DOHH2 (cell line): Measurements from ENCODE around the gene SLC34A1.

ENCODE experiments used
- H3F3A ChIP-seq: fragments of 200-600 bp; sonication (generic), shearing (Covaris generic); 2 replicates; pipeline ENCODE4 v1.6.0; 2016; ENCODE audit warnings: antibody characterized with exemption, mild to moderate bottlenecking; ENCODE audit not compliant: control insufficient read depth, insufficient read depth
- H3K27ac ChIP-seq: fragments of 200-600 bp; sonication (generic); 2 replicates; pipeline ENCODE4 v1.5.1; 2014; ENCODE audit warnings: low read depth, mild to moderate bottlenecking, low read length, moderate library complexity
- H3K27me3 ChIP-seq: fragments of 200-600 bp; sonication (generic); 2 replicates; pipeline ENCODE4 v1.6.1; 2014; ENCODE audit warnings: mild to moderate bottlenecking, low read length, mixed read lengths; ENCODE audit not compliant: control insufficient read depth
- H3K36me3 ChIP-seq: fragments of 200-600 bp; sonication (generic); 2 replicates; pipeline ENCODE4 v1.6.1; 2014; ENCODE audit warnings: mild to moderate bottlenecking, low read length, moderate library complexity, mixed read lengths; ENCODE audit not compliant: control insufficient read depth
- H3K4me1 ChIP-seq: fragments of 200-600 bp; sonication (generic); 2 replicates; pipeline ENCODE4 v1.6.1; 2014; ENCODE audit warnings: mild to moderate bottlenecking, low read length, mixed read lengths; ENCODE audit not compliant: control insufficient read depth
- H3K4me2 ChIP-seq: fragments of 200-600 bp; sonication (generic); 2 replicates; pipeline ENCODE4 v1.6.0; 2014; ENCODE audit warnings: mild to moderate bottlenecking, low read length, moderate library complexity
- H3K4me3 ChIP-seq: fragments of 200-600 bp; sonication (generic); 2 replicates; pipeline ENCODE4 v1.5.1; 2014; ENCODE audit warnings: mild to moderate bottlenecking, low read length, mixed read lengths
- H3K79me2 ChIP-seq: fragments of 200-600 bp; sonication (generic); 2 replicates; pipeline ENCODE4 v1.6.1; 2014; ENCODE audit warnings: mild to moderate bottlenecking, low read length, mixed read lengths; ENCODE audit not compliant: control insufficient read depth
- H3K9me2 ChIP-seq: fragments of 200-600 bp; sonication (generic); replicated peaks from 2 replicates; pipeline ENCODE4 v1.6.1; 2014; ENCODE audit warnings: mild to moderate bottlenecking, low read length, mixed read lengths; ENCODE audit not compliant: control insufficient read depth
- H3K9me3 ChIP-seq: fragments of 200-600 bp; sonication (generic); 2 replicates; pipeline ENCODE4 v1.6.1; 2014; ENCODE audit warnings: antibody characterized with exemption, low read length, mixed read lengths; ENCODE audit not compliant: control insufficient read depth, insufficient read depth
- H4K20me1 ChIP-seq: fragments of 200-600 bp; sonication (generic); 2 replicates; pipeline ENCODE4 v1.6.0; 2014; ENCODE audit warnings: low read depth, mild to moderate bottlenecking, antibody characterized with exemption, low read length, moderate library complexity; ENCODE audit not compliant: control insufficient read depth, insufficient read depth
- EZH2phosphoT487 ChIP-seq: fragments of 200-600 bp; sonication (generic); IDR thresholded peaks from 2 replicates; pipeline ENCODE4 v1.6.1; 2017; ENCODE audit warnings: borderline replicate concordance, mild to moderate bottlenecking, antibody characterized with exemption, low read length, moderate library complexity, mixed read lengths
- TF ChIP-seq, protein P1 (sequence below): fragments of 200-600 bp; sonication (generic); IDR thresholded peaks from one replicate; pipeline ENCODE4 v1.5.1; 2014; ENCODE audit warnings: antibody characterized with exemption, mild to moderate bottlenecking, low read depth, low read length; ENCODE audit not compliant: poor library complexity, severe bottlenecking

SLC34A1 gene

DNA sequence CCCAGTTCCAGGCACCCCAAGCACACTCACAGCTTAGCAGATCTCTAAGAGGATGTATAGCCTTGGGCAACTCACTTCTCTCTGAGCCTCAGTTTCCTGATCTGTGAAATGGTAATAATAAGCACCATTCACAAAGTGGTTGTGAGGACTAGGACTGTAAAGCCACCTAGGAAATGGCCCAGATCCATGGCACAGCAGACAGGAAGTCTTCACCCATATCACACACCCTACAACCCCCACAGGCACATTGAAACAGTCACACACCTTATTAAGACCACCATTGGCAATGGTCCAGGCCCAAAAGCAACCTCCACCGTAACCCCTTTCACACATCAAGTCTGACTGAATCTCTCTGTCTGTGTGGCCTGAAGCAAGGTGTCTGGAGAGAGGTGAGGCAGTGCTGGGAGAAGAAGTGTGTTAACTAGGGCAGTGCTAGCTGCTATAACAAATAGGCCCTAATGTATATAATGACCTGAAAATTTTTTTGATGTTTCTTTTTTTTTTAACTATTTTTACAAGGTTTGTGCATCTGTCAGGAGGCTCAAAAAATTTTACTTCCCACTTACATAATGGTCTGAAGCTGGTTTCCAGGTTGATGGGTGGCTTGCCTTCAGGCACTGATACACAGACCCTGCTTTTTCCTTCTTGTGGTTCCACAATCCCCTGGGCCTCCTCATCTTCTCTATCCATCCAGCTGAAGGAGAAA lies 28.9 kb upstream of the SLC34A1 start:
- H3K4me1 ChIP-seq, result peaks cover 55% of the 10 kb centered on the region
- TF ChIP-seq, protein P1, sequence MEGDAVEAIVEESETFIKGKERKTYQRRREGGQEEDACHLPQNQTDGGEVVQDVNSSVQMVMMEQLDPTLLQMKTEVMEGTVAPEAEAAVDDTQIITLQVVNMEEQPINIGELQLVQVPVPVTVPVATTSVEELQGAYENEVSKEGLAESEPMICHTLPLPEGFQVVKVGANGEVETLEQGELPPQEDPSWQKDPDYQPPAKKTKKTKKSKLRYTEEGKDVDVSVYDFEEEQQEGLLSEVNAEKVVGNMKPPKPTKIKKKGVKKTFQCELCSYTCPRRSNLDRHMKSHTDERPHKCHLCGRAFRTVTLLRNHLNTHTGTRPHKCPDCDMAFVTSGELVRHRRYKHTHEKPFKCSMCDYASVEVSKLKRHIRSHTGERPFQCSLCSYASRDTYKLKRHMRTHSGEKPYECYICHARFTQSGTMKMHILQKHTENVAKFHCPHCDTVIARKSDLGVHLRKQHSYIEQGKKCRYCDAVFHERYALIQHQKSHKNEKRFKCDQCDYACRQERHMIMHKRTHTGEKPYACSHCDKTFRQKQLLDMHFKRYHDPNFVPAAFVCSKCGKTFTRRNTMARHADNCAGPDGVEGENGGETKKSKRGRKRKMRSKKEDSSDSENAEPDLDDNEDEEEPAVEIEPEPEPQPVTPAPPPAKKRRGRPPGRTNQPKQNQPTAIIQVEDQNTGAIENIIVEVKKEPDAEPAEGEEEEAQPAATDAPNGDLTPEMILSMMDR, result no peak
- TF ChIP-seq EZH2phosphoT487, result no peak

DNA sequence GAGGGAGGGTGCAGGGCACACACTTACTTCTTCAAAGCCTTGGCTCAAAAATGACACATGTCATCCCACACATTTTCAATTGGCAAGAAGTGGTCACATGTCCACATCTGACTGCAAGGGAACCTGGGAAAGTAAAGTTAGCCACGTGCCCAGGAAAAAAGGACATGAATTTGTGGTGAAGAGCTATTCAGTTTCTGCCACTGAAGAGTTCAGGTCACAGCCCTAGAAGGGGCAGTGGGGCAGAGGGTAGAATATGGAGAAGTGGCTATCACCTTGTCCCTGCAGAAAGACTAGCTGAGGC lies 28.4 kb upstream of the SLC34A1 start:
- H3K27me3 ChIP-seq, result no peaks in the 10 kb centered on the region
- H3K36me3 ChIP-seq, result 0 out of 2 replicates have a peak, but pooled peaks cover 4% of the 10 kb centered on the region
- H4K20me1 ChIP-seq, result no peaks in the 10 kb centered on the region
- peaks cover 51% of the 10 kb centered on the region for H3K4me1 ChIP-seq
- no peak overlapping the region for H3K27ac ChIP-seq
- H3K9me2 ChIP-seq, result no peaks in the 10 kb centered on the region
- H3F3A ChIP-seq, result 0 out of 2 replicates have a peak, but pooled peaks cover 2% of the 10 kb centered on the region
- peaks cover 4% of the 10 kb centered on the region; the same call in 1 of the 2 replicates for H3K9me3 ChIP-seq
- H3K4me2 ChIP-seq, result no peak overlapping the region
- H3K79me2 ChIP-seq, result peaks cover 20% of the 10 kb centered on the region
- H3K4me3 ChIP-seq, result no peak overlapping the region
- no peak for TF ChIP-seq EZH2phosphoT487
- TF ChIP-seq, protein P1, result no peak

More for the DNA sequence above, 28.9 kb upstream of the SLC34A1 start:
- H3K27ac ChIP-seq, result no peak overlapping the region
- H3K36me3 ChIP-seq, result peaks cover 4% of the 10 kb centered on the region
- no peak overlapping the region for H3K4me3 ChIP-seq
- H3F3A ChIP-seq, result 0 out of 2 replicates have a peak, but pooled peaks cover 2% of the 10 kb centered on the region
- H3K9me3 ChIP-seq, result peaks cover 4% of the 10 kb centered on the region; the same call in 1 of the 2 replicates
- H3K4me2 ChIP-seq, result no peak overlapping the region
- H3K27me3 ChIP-seq, result no peaks in the 10 kb centered on the region
- no peaks in the 10 kb centered on the region for H3K9me2 ChIP-seq
- H3K79me2 ChIP-seq, result peaks cover 25% of the 10 kb centered on the region
- H4K20me1 ChIP-seq, result peaks cover 3% of the 10 kb centered on the region; the same call in 1 of the 2 replicates

- peaks cover 61% of the 10 kb centered on the region for H3K4me1 ChIP-seq
- no peak for TF ChIP-seq EZH2phosphoT487
- TF ChIP-seq, protein P1, result no peak
- peaks cover 4% of the 10 kb centered on the region; the same call in 1 of the 2 replicates for H3F3A ChIP-seq
- no peaks in the 10 kb centered on the region for H3K36me3 ChIP-seq
- H3K4me3 ChIP-seq, result peak overlapping the region; percentile 91
- no peaks in the 10 kb centered on the region for H4K20me1 ChIP-seq
- no peak overlapping the region for H3K27ac ChIP-seq
- no peaks in the 10 kb centered on the region for H3K9me2 ChIP-seq
- H3K9me3 ChIP-seq, result peaks cover 4% of the 10 kb centered on the region; the same call in 1 of the 2 replicates
- no peaks in the 10 kb centered on the region for H3K27me3 ChIP-seq
- peaks cover 13% of the 10 kb centered on the region for H3K79me2 ChIP-seq
- H3K4me2 ChIP-seq, result peak overlapping the region; percentile 90
Observed at GRCh38 chr5:177356746-177357145, 27.5 kb upstream of the SLC34A1 start.
